A549 (cell line): Measurements from ENCODE around the gene MAP7D1. TPM values are rescaled to one million over a fixed set of nuclear protein-coding genes. Genes with fewer than 3 reads are reported as not detected.

Experiments
- ATAC-seq, 2 experiments: fragments of 200-7000 bp in 1 of 2; fragments of >200 bp in 1 of 2; cut with Nextera tagmentation in 1 of 2; cut with Tn5 transposase in 1 of 2; 3 replicates each; pipeline versions ENCODE4 v1.8.0 to v1.9.1; 2018 to 2020; ENCODE audit warnings: mild to moderate bottlenecking in 1 of 2, moderate library complexity in 1 of 2
- CTCF ChIA-PET: fragments of 300-600 bp; sonication (Branson Sonifier 250); formaldehyde crosslinking; extraction: SDS; loops from one replicate; lab custom pipeline; 2021; ENCODE audit warnings: antibody characterized with exemption, inconsistent platforms; lab: Yijun Ruan, JAX
- POLR2A ChIA-PET: fragments of 350-600 bp; formaldehyde crosslinking; extraction: SDS; loops from one replicate; lab custom pipeline; 2021; ENCODE audit warnings: antibody characterized with exemption, inconsistent platforms; lab: Yijun Ruan, JAX
- DNase-seq, 2 experiments: peaks; one replicate each; pipeline versions ENCODE4 v3.0.0 to v3.0.0-alpha.2; 2011 to 2016; ENCODE audit warnings: low read depth in 1 of 2, low spot score in 1 of 2
- FAIRE-seq: peaks from 2 replicates; lab custom pipeline; 2011; peaks lifted over from hg19 to GRCh38; lab: Jason Lieb, UNC
- H3K27ac ChIP-seq, 2 experiments: fragments of >200 bp; sonication (Bioruptor Twin); formaldehyde crosslinking; 3 replicates each; pipeline ENCODE4 v1.5.1; 2016 to 2017
- H3K4me1 ChIP-seq: fragments of >200 bp; sonication (Bioruptor Twin); formaldehyde crosslinking; 3 replicates; pipeline ENCODE4 v1.6.1; 2016
- H3K4me2 ChIP-seq: fragments of >200 bp; sonication (Bioruptor Twin); formaldehyde crosslinking; 3 replicates; pipeline ENCODE4 v1.6.1; 2016
- H3K4me3 ChIP-seq: fragments of >200 bp; sonication (Bioruptor Twin); formaldehyde crosslinking; 3 replicates; pipeline ENCODE4 v1.5.1; 2016
- H3K9me3 ChIP-seq: fragments of >200 bp; sonication (Bioruptor Twin); formaldehyde crosslinking; 3 replicates; pipeline ENCODE4 v1.6.1; 2016
- BHLHE40 ChIP-seq: IDR thresholded peaks from 2 replicates; pipeline ENCODE4 v1.6.1; 2012; ENCODE audit warnings: low read depth, low read length, inconsistent platforms
- CBX8 ChIP-seq: fragments of 200-600 bp; sonication (generic); IDR thresholded peaks from 2 replicates; pipeline ENCODE4 v1.6.1; 2016
- FOSB ChIP-seq: fragments of 250-450 bp; sonication (Bioruptor Pico); IDR thresholded peaks from 2 replicates; pipeline ENCODE4 v1.5.0; 2020; ENCODE audit warnings: mild to moderate bottlenecking, moderate library complexity
- FOSL2 ChIP-seq, 2 experiments: fragments of 450-650 bp in 1 of 2; fragments of >200 bp in 1 of 2; sonication (Bioruptor Twin) in 1 of 2; formaldehyde crosslinking; IDR thresholded peaks; 2 replicates each; pipeline versions ENCODE4 v1.5.0 to v1.6.1; 2016 to 2020; ENCODE audit warnings: mild to moderate bottlenecking in 1 of 2, moderate library complexity in 1 of 2
- HOXA7 ChIP-seq: fragments of 250-450 bp; sonication (Bioruptor Pico); IDR thresholded peaks from 2 replicates; pipeline ENCODE4 v1.5.0; 2020; ENCODE audit warnings: mild to moderate bottlenecking, moderate library complexity
- JUN ChIP-seq, 2 experiments: fragments of >200 bp; sonication (Bioruptor Twin); formaldehyde crosslinking; IDR thresholded peaks; 2 replicates in 1 of 2; 3 replicates in 1 of 2; pipeline ENCODE4 v1.6.1; 2016 to 2017
- MAFK ChIP-seq: fragments of 450-650 bp; IDR thresholded peaks from 2 replicates; pipeline ENCODE4 v1.6.1; 2014; ENCODE audit not compliant: partially characterized antibody
- MYC ChIP-seq: IDR thresholded peaks from 2 replicates; pipeline ENCODE4 v1.6.1; 2012; ENCODE audit warnings: mild to moderate bottlenecking, inconsistent platforms, low read length, improper control_type of control experiment, borderline replicate concordance
- NFE2L2 ChIP-seq: fragments of 150-350 bp; conservative IDR thresholded peaks from 2 replicates; pipeline ENCODE4 v1.6.1; 2014; ENCODE audit warnings: low read length
- NPAS2 ChIP-seq: fragments of 250-450 bp; sonication (Bioruptor Pico); IDR thresholded peaks from 2 replicates; pipeline ENCODE4 v1.8.0; 2022; ENCODE audit warnings: mild to moderate bottlenecking, moderate library complexity, borderline replicate concordance
- PHF8 ChIP-seq: fragments of 200-600 bp; sonication (generic); IDR thresholded peaks from 2 replicates; pipeline ENCODE4 v1.6.1; 2016; ENCODE audit warnings: low read depth, mild to moderate bottlenecking, antibody characterized with exemption, moderate library complexity, borderline replicate concordance
- POLR2AphosphoS2 ChIP-seq: conservative IDR thresholded peaks from 2 replicates; pipeline ENCODE4 v1.6.1; 2012; ENCODE audit warnings: low read length, improper control_type of control experiment, inconsistent platforms
- ZNF302 ChIP-seq: fragments of 250-450 bp; sonication (Bioruptor Pico); IDR thresholded peaks from 2 replicates; pipeline ENCODE4 v1.9.0; 2021; ENCODE audit warnings: inconsistent platforms, mild to moderate bottlenecking, moderate library complexity
- WGBS: methylation state at CpG from one replicate; pipeline ENCODE4 v1.1.6; 2017; ENCODE audit errors: missing lambda C conversion rate; 5-methylcytosine and 5-hydroxymethylcytosine counted together
- polyA plus RNA-seq, 4 experiments: library from polyadenylated mRNA; depleted of rRNA in 3 of 4; stranded (reverse); fragments of >200 nt; fragmentation: RNase III in 1 of 4; extraction: RNeasy Plus Mini Kit Qiagen cat#74134 plus additional on column Dnase treatment in 1 of 4; gene quantifications; 2 replicates in 3 of 4; 3 replicates in 1 of 4; pipeline ENCODE4 v1.2.3, GENCODE V29; 2011 to 2017
- TF ChIP-seq, protein P1 (sequence below): fragments of 200-600 bp; sonication (generic); IDR thresholded peaks from 2 replicates; pipeline ENCODE4 v1.6.1; 2016; ENCODE audit warnings: antibody characterized with exemption, mild to moderate bottlenecking, moderate library complexity
- TF ChIP-seq, protein P2 (sequence below): fragments of >200 bp; sonication (Bioruptor Twin); formaldehyde crosslinking; IDR thresholded peaks from 3 replicates; pipeline ENCODE4 v1.5.1; 2016
- TF ChIP-seq, protein P3 (sequence below): IDR thresholded peaks from 2 replicates; pipeline ENCODE4 v1.6.1; 2012
- TF ChIP-seq, protein P4 (sequence below): IDR thresholded peaks from 2 replicates; pipeline ENCODE4 v1.6.1; 2012; ENCODE audit warnings: low read depth, borderline replicate concordance

The MAP7D1 gene
- polyA plus RNA-seq, 2 of the 4 experiments (the other 2 are of a cell fraction) = 16.4 to 74.9 TPM

DNA sequence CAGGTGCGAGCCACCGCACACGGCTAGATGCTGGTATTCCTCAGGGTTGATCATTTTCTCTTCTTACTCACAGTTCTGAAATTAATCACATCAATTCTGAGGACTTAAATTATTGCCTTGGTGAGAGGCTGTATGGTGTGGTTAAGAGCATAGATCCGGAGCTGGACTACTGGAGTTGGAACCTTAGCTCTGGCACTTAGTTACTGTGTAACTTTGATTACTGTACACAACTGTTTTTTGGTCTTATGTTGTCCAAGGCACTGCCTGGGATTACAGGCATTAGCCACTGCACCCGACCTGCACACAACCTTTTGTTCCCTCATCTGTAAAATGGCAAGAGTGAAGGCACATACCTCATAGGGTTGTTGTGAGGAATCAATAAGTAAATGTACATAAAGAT, 42.7 kb downstream of the MAP7D1 start (continued):
- TF ChIP-seq, protein P1, sequence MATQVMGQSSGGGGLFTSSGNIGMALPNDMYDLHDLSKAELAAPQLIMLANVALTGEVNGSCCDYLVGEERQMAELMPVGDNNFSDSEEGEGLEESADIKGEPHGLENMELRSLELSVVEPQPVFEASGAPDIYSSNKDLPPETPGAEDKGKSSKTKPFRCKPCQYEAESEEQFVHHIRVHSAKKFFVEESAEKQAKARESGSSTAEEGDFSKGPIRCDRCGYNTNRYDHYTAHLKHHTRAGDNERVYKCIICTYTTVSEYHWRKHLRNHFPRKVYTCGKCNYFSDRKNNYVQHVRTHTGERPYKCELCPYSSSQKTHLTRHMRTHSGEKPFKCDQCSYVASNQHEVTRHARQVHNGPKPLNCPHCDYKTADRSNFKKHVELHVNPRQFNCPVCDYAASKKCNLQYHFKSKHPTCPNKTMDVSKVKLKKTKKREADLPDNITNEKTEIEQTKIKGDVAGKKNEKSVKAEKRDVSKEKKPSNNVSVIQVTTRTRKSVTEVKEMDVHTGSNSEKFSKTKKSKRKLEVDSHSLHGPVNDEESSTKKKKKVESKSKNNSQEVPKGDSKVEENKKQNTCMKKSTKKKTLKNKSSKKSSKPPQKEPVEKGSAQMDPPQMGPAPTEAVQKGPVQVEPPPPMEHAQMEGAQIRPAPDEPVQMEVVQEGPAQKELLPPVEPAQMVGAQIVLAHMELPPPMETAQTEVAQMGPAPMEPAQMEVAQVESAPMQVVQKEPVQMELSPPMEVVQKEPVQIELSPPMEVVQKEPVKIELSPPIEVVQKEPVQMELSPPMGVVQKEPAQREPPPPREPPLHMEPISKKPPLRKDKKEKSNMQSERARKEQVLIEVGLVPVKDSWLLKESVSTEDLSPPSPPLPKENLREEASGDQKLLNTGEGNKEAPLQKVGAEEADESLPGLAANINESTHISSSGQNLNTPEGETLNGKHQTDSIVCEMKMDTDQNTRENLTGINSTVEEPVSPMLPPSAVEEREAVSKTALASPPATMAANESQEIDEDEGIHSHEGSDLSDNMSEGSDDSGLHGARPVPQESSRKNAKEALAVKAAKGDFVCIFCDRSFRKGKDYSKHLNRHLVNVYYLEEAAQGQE = no peak

DNA sequence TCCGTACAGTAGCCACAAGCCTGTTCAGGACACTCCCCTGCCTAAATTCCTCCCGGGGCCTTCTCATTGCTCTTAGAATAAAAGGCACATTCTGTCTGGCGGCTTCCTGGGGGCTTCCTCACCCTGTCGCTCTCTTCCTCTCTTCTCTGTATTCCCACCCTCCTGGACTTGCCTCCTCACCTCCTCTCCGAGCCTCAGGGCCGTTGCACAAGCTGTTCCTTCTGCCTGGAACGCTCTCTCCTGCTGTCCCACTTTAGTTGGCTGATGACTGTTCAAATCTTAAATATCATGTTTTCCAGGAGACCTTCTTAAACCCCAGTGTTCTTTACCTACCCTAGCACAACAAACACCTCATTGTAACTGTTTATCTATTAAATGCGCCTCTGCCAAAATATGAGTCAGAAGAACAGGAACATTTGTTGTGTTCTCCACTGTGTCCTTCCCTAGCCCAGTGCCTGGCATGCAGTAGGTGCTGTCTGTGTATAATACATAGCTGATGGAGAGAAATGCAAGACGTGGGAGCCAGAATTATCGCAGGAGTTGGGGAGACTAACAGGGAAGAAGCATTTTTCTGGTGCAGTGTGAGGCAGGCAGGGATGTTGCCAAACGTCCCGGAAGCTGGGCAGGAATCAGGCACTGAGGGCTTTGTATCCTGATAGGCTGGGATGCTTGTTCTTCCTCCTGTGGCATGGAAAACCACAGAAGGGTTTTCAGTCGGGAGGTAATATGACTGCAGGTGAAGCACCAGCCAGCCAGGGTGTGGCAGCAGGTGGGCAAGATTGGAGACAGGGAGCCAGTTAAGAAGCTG, 44.2 kb downstream of the MAP7D1 start:
- Histone ChIP-seq H3K4me2 (peak overlapping the region; percentile 43), H3K4me3 (no peak overlapping the region)
- TF ChIP-seq ZNF302 (CRISPR knock-in tag) = no peak
- TF ChIP-seq, protein P2, sequence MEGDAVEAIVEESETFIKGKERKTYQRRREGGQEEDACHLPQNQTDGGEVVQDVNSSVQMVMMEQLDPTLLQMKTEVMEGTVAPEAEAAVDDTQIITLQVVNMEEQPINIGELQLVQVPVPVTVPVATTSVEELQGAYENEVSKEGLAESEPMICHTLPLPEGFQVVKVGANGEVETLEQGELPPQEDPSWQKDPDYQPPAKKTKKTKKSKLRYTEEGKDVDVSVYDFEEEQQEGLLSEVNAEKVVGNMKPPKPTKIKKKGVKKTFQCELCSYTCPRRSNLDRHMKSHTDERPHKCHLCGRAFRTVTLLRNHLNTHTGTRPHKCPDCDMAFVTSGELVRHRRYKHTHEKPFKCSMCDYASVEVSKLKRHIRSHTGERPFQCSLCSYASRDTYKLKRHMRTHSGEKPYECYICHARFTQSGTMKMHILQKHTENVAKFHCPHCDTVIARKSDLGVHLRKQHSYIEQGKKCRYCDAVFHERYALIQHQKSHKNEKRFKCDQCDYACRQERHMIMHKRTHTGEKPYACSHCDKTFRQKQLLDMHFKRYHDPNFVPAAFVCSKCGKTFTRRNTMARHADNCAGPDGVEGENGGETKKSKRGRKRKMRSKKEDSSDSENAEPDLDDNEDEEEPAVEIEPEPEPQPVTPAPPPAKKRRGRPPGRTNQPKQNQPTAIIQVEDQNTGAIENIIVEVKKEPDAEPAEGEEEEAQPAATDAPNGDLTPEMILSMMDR = no peak
- no peak for TF ChIP-seq BHLHE40
- TF ChIP-seq PHF8 = no peak
- TF ChIP-seq MAFK = no peak
- TF ChIP-seq, protein P3, sequence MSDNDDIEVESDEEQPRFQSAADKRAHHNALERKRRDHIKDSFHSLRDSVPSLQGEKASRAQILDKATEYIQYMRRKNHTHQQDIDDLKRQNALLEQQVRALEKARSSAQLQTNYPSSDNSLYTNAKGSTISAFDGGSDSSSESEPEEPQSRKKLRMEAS = no peak
- TF ChIP-seq CBX8 = no peak
- no peak for TF ChIP-seq NFE2L2
- no peak for TF ChIP-seq JUN (IDR thresholded peaks at IDR 0.05)
- no peak for TF ChIP-seq MYC
- TF ChIP-seq, protein P4, sequence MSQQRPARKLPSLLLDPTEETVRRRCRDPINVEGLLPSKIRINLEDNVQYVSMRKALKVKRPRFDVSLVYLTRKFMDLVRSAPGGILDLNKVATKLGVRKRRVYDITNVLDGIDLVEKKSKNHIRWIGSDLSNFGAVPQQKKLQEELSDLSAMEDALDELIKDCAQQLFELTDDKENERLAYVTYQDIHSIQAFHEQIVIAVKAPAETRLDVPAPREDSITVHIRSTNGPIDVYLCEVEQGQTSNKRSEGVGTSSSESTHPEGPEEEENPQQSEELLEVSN = no peak
- no peak for TF ChIP-seq POLR2AphosphoS2
- TF ChIP-seq, protein P1 = no peak
- no peak for TF ChIP-seq FOSB (CRISPR knock-in tag)
- TF ChIP-seq HOXA7 = no peak
- TF ChIP-seq NPAS2 (CRISPR knock-in tag) = no peak
- TF ChIP-seq FOSL2 (IDR thresholded peaks at IDR 0.05) = no peak
- TF ChIP-seq FOSL2 (CRISPR knock-in tag; IDR thresholded peaks at IDR 0.05) = no peak
- TF ChIP-seq, all 56 proteins: peak for 0
- POLR2A ChIA-PET = interaction anchor here (1.3 kb wide), 1 partner anchor 24 kb away, joined by 4 read pairs; the partner anchor contains the start of gene THRAP3
- WGBS = 35% methylated on average over 13 of the region's 13 CpGs
- CTCF ChIA-PET = interaction anchor here (1.1 to 2.0 kb wide), 6 partner anchors 12 to 86 kb away, joined by 3 to 11 read pairs (median 5); partner anchors contain the start of gene TRAPPC3
- H3K9me3 ChIP-seq = no peaks in the 10 kb centered on the region
- no peak for DNase-seq
- no peak for FAIRE-seq
- peak; percentile 9 to 33; a peak in 4 of 6 replicates for ATAC-seq
- peak overlapping the region; percentile 70 to 76; a peak in 4 of 6 replicates for H3K27ac ChIP-seq
- peaks cover 45% of the 10 kb centered on the region for H3K4me1 ChIP-seq
